ENCODE results near the gene TPSAB1.

GRCh38 chr16:1264345-1265089 lies 24.0 kb downstream of the TPSAB1 start:
- no peak for TF ChIP-seq POLR2A (IDR thresholded peaks at IDR 0.05; ENCODE audit: extremely low read depth, insufficient read length)
- TF ChIP-seq, protein P1, sequence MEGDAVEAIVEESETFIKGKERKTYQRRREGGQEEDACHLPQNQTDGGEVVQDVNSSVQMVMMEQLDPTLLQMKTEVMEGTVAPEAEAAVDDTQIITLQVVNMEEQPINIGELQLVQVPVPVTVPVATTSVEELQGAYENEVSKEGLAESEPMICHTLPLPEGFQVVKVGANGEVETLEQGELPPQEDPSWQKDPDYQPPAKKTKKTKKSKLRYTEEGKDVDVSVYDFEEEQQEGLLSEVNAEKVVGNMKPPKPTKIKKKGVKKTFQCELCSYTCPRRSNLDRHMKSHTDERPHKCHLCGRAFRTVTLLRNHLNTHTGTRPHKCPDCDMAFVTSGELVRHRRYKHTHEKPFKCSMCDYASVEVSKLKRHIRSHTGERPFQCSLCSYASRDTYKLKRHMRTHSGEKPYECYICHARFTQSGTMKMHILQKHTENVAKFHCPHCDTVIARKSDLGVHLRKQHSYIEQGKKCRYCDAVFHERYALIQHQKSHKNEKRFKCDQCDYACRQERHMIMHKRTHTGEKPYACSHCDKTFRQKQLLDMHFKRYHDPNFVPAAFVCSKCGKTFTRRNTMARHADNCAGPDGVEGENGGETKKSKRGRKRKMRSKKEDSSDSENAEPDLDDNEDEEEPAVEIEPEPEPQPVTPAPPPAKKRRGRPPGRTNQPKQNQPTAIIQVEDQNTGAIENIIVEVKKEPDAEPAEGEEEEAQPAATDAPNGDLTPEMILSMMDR (IDR thresholded peaks at IDR 0.05; ENCODE audit: low read depth, low read length) = no peak
